SK-N-SH treated with all-trans-retinoic acid at 6 μM for 48 hours (cell line): Measurements from ENCODE around the gene PCDH12.

Experiments
- ARNTL ChIP-seq: fragments of 450-650 bp; formaldehyde crosslinking; IDR thresholded peaks from 2 replicates; pipeline ENCODE4 v1.5.0; 2020; ENCODE audit warnings: low read depth, mild to moderate bottlenecking, moderate library complexity, borderline replicate concordance
- CREB5 ChIP-seq: fragments of 250-450 bp; sonication (Bioruptor Pico); IDR thresholded peaks from 2 replicates; pipeline ENCODE4 v1.5.1; 2020; ENCODE audit warnings: low read depth, mild to moderate bottlenecking, moderate library complexity
- POU6F1 ChIP-seq: fragments of 250-450 bp; sonication (Bioruptor Pico); IDR thresholded peaks from 2 replicates; pipeline ENCODE4 v1.8.0; 2021; ENCODE audit warnings: low read depth, mild to moderate bottlenecking, moderate library complexity, borderline replicate concordance
- PPARA ChIP-seq: fragments of 250-450 bp; sonication (Bioruptor Pico); IDR thresholded peaks from 2 replicates; pipeline ENCODE4 v1.5.0; 2020; ENCODE audit warnings: mild to moderate bottlenecking, borderline replicate concordance

GRCh38 chr5:141942185-141942857 lies 15.7 kb downstream of the PCDH12 start:
- TF ChIP-seq PPARA (CRISPR knock-in tag) (no peak), ARNTL (CRISPR knock-in tag) (no peak), POU6F1 (CRISPR knock-in tag) (no peak), CREB5 (CRISPR knock-in tag) (no peak)
